Dendritic cell treated with granulocyte-macrophage colony-stimulating factor and Interleukin-4, amounts not matched to agents 40 ng/mL and 50 ng/mL, for 4 days (primary cell): Measurements from ENCODE around the gene CNST.
"Not testable (repeated sequence)": the region's sequence is repeated elsewhere in the genome, so short reads cannot be mapped to it uniquely, and the experiment has no call there.

Experiments
- H3K27ac Mint-ChIP-seq: one replicate; pipeline ENCODE4 v1.8.0; 2022; ENCODE audit warnings: mild to moderate bottlenecking, mixed read lengths
- H3K27me3 Mint-ChIP-seq: one replicate; pipeline ENCODE4 v1.8.0; 2022; ENCODE audit warnings: mild to moderate bottlenecking, mixed read lengths
- H3K36me3 Mint-ChIP-seq: one replicate; pipeline ENCODE4 v1.8.0; 2022; ENCODE audit warnings: low read depth, mixed read lengths
- H3K4me1 Mint-ChIP-seq: one replicate; pipeline ENCODE4 v1.8.0; 2022; ENCODE audit warnings: low read depth, mixed read lengths
- H3K4me3 Mint-ChIP-seq: one replicate; pipeline ENCODE4 v1.8.0; 2022; ENCODE audit warnings: mild to moderate bottlenecking, moderate library complexity, mixed read lengths
- H3K9me3 Mint-ChIP-seq: one replicate; pipeline ENCODE4 v1.8.0; 2022; ENCODE audit warnings: mixed read lengths
- intact Hi-C: fragments of 100-400 bp; cut with micrococcal nuclease; formaldehyde crosslinking; loops from one replicate; pipeline ENCODE4 v1.15.0; 2022

The CNST gene

GRCh38 chr1:246537441-246537840 lies 28.8 kb upstream of the CNST start:
- H3K36me3 Mint-ChIP-seq: peaks cover 30% of the 10 kb centered on the region
- H3K4me3 Mint-ChIP-seq: no peak overlapping the region
- intact Hi-C loops: no loop called here
- no peaks in the 10 kb centered on the region for H3K9me3 Mint-ChIP-seq
- H3K27ac Mint-ChIP-seq: no peak overlapping the region
- no peaks in the 10 kb centered on the region for H3K27me3 Mint-ChIP-seq
- no peaks in the 10 kb centered on the region for H3K4me1 Mint-ChIP-seq

DNA sequence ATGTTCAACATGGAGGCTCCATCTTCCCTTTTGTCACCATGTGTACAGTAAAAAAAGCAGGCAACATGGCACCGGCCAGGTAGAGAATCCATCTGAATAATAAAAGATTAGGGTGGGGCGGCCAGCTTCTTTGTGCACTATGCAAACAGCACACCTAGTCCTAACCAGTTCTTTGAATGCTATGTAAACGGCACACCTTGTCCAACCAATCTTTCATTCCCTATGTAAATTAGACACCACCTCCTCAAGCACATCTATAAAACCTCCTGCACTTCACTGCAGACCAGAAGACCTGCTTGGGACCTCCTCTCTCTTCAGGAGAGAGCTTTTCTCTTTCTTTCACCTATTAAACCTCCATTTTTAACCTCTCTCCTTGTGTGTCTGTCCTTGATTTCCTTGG lies 28.4 kb upstream of the CNST start:
- intact Hi-C loops: no loop called here
- no peaks in the 10 kb centered on the region for H3K27me3 Mint-ChIP-seq
- no peak overlapping the region for H3K4me3 Mint-ChIP-seq

DNA sequence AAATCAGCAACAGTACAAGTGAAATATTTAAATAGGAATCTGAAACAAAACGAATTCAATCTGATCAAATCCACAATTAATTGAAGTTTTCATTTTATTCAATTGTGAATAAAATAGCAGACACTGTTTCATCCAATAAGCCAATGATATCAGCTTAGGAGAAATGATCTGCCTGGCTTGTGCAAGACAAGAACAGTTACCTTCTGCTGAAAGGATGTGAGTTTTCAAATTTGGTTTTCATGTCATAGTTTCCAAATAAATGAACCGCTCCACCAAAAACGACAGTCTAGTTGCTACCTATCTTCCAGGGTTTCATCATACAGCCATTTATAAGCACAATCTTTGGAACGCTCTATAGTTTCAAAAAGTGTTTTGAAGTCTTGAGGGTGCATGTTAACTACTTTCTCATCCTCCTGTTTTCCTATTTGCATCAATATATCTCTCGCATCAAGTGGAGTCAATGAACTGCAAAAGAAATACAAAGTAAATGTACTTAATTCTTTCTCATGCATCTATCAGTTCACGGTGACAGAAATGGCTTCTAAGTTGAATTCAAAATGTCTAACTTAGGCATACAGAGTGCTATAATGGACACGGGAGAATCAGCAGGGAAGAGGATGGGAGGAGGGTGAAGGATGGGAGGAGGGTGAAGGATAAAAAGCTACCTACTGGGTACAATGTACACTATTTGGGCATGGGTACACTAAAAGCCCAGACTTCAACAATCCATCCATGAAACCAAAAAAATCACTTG lies 25.3 kb upstream of the CNST start:
- Mint-ChIP-seq H3K4me1 (no peaks in the 10 kb centered on the region), H3K9me3 (no peaks in the 10 kb centered on the region), H3K36me3 (peaks cover 64% of the 10 kb centered on the region), H3K27ac (no peak overlapping the region), H3K4me3 (no peak overlapping the region), H3K27me3 (no peaks in the 10 kb centered on the region)
- intact Hi-C loops: no loop called here

More for the DNA sequence above, 28.4 kb upstream of the CNST start:
- Mint-ChIP-seq H3K4me1 (no peaks in the 10 kb centered on the region), H3K27ac (no peak overlapping the region), H3K9me3 (no peaks in the 10 kb centered on the region), H3K36me3 (peaks cover 34% of the 10 kb centered on the region)

DNA sequence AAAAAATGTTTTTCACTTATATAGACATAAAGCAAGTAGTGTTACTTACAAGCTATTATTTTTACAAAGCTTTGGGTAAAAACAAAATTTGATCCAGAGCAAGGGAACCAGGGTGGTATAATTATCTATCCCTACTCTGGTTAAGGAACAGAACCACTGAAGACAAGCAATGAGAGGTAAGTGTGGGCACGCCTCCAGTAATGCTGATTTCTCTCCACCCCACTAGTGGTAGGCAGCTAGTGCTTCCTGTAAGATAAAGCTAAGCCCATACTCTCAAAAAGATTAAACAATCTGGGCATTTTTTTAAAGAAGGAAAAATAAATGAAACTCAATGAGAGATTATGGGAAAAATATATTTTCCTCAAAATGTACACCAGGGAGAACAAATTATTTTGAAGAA lies 22.3 kb upstream of the CNST start:
- Mint-ChIP-seq H3K27me3 (no peaks in the 10 kb centered on the region), H3K4me1 (no peaks in the 10 kb centered on the region), H3K36me3 (peaks cover 80% of the 10 kb centered on the region), H3K9me3 (no peaks in the 10 kb centered on the region), H3K27ac (no peak overlapping the region), H3K4me3 (no peak overlapping the region)
- intact Hi-C loops: no loop called here

DNA sequence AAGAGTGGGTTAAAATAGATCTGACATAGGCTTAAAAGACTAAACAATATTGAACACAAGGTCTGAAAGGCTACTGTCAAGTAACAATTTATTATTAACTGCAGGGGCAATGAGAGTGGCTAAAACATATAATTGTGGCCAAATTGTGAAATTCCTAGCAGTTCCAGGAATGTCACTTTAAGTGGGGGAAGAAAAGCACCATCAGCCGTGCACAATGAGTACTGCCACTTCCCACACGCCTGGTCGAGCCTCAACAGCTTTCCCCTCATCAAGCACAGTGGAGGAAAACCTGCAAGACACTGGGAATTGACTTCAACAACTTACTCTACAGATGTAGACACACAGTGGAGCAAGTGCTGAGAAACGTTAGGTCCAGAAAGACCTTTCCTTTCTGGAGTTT lies 16.6 kb upstream of the CNST start:
- intact Hi-C loops: no loop called here
- no peaks in the 10 kb centered on the region for H3K9me3 Mint-ChIP-seq
- H3K27ac Mint-ChIP-seq: no peak overlapping the region
- peaks cover 87% of the 10 kb centered on the region for H3K36me3 Mint-ChIP-seq
- no peaks in the 10 kb centered on the region for H3K27me3 Mint-ChIP-seq
- no peaks in the 10 kb centered on the region for H3K4me1 Mint-ChIP-seq
- H3K4me3 Mint-ChIP-seq: no peak overlapping the region

- H3K4me1 Mint-ChIP-seq: no peaks in the 10 kb centered on the region
- H3K27ac Mint-ChIP-seq: no peak overlapping the region
- intact Hi-C loops: no loop called here
Measured at GRCh38 chr1:246550402-246550801, 15.9 kb upstream of the CNST start.

DNA sequence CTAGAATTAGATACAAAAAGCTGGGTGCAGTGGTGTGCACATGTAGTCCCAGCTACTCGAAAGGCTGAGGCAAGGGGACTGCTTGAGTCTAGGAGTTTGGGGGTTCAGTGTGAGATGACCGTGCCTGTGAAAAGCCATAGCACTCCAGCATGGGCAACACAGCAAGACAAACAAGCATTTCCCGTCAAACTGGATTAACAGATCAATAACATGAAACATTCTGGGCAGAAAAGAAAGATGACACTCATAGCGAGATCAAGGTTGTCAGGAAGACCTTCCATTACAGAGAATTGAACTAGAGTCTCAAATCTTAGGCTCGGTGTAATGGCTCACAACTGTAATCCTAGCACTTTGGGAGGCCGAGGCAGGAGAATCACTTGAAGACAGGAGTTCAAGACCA lies 14.1 kb upstream of the CNST start:
- Mint-ChIP-seq H3K27ac (no peak overlapping the region), H3K4me1 (no peaks in the 10 kb centered on the region), H3K4me3 (no peak overlapping the region), H3K9me3 (no peaks in the 10 kb centered on the region), H3K27me3 (no peaks in the 10 kb centered on the region), H3K36me3 (peaks cover 89% of the 10 kb centered on the region)
- intact Hi-C loops: no loop called here

More at GRCh38 chr1:246550402-246550801, 15.9 kb upstream of the CNST start:
- Mint-ChIP-seq H3K27me3 (no peaks in the 10 kb centered on the region), H3K36me3 (peaks cover 87% of the 10 kb centered on the region), H3K4me3 (no peak overlapping the region), H3K9me3 (no peaks in the 10 kb centered on the region)

DNA sequence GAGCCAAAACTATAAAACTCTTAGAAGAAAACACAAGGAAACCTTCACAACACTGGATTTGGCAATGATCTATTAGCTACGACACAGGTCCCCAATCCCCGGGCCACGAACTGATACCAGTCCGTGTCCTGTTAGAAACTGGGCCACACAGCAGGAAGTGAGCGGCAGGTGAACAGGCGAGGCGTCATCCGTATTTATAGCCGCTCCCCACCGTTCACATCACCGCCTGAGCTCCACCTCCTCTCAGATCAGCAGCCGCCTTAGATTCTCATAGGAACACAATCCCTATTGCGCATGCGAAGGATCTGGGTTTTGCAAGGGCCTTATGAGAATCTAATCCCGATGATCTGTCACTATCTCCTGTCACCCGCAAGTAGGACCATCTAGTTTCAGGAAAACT lies 12.1 kb upstream of the CNST start:
- H3K27me3 Mint-ChIP-seq: no peaks in the 10 kb centered on the region
- H3K9me3 Mint-ChIP-seq: no peaks in the 10 kb centered on the region
- no peak overlapping the region for H3K4me3 Mint-ChIP-seq
- H3K36me3 Mint-ChIP-seq: peaks cover 97% of the 10 kb centered on the region
- intact Hi-C loops: no loop called here
- H3K27ac Mint-ChIP-seq: no peak overlapping the region
- no peaks in the 10 kb centered on the region for H3K4me1 Mint-ChIP-seq

- Mint-ChIP-seq H3K9me3 (no peaks in the 10 kb centered on the region), H3K36me3 (peaks cover 84% of the 10 kb centered on the region), H3K27ac (no peak overlapping the region), H3K4me3 (no peak overlapping the region), H3K27me3 (no peaks in the 10 kb centered on the region), H3K4me1 (peaks cover 5% of the 10 kb centered on the region)
- intact Hi-C loops: no loop called here
Measured at GRCh38 chr1:246558041-246558440, 8.2 kb upstream of the CNST start.

GRCh38 chr1:246559310-246559709 lies 6.9 kb upstream of the CNST start:
- H3K36me3 Mint-ChIP-seq: peaks cover 82% of the 10 kb centered on the region
- intact Hi-C loops: no loop called here
- no peak overlapping the region for H3K4me3 Mint-ChIP-seq
- H3K27ac Mint-ChIP-seq: no peak overlapping the region
- no peaks in the 10 kb centered on the region for H3K27me3 Mint-ChIP-seq
- peaks cover 5% of the 10 kb centered on the region for H3K4me1 Mint-ChIP-seq
- H3K9me3 Mint-ChIP-seq: no peaks in the 10 kb centered on the region

GRCh38 chr1:246560833-246561232 lies 5.4 kb upstream of the CNST start:
- H3K36me3 Mint-ChIP-seq: peaks cover 70% of the 10 kb centered on the region
- peaks cover 18% of the 10 kb centered on the region for H3K4me1 Mint-ChIP-seq
- H3K27me3 Mint-ChIP-seq, H3K27ac Mint-ChIP-seq, H3K4me3 Mint-ChIP-seq, H3K9me3 Mint-ChIP-seq: not testable (repeated sequence)
- intact Hi-C loops: loop anchor here (10.0 kb wide), 1 partner anchor 194 kb away; no protein-coding TSS in a partner anchor

- Mint-ChIP-seq H3K9me3 (no peaks in the 10 kb centered on the region), H3K27ac (peak overlapping the region; percentile 99), H3K4me3 (peak overlapping the region; percentile 99), H3K36me3 (peaks cover 43% of the 10 kb centered on the region), H3K27me3 (no peaks in the 10 kb centered on the region), H3K4me1 (peaks cover 34% of the 10 kb centered on the region)
- intact Hi-C loops: loop anchor here (5.0 to 10.0 kb wide), 3 partner anchors 42 to 190 kb away; no protein-coding TSS in a partner anchor
Measured at GRCh38 chr1:246564839-246565750, 1.2 kb upstream of the CNST start.

DNA sequence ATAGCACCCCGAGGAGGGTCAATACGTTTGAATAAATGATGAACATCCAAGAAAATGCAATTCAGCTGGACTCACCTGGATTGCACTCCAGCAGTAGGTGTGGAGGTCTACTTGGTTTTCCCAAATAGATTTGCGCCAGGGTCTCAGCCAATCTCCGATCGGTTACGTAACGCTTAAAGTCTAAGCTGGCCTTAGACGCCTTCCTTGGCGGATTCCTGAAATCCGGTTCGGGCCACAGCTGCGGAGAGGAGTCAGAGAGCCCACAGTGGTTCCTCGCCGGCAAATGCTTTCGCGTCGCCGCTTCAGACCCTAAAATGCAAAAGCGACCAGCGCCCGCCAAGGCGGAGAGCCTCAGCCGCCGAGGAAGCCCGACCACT lies 517 bp upstream of the CNST start:
- Mint-ChIP-seq H3K27ac (peak overlapping the region; percentile 99), H3K4me3 (peak overlapping the region; percentile 99), H3K27me3 (no peaks in the 10 kb centered on the region), H3K4me1 (peaks cover 40% of the 10 kb centered on the region), H3K9me3 (no peaks in the 10 kb centered on the region), H3K36me3 (peaks cover 36% of the 10 kb centered on the region)
- intact Hi-C loops: loop anchor here (5.0 to 10.0 kb wide), 3 partner anchors 42 to 189 kb away; no protein-coding TSS in a partner anchor
